HG03342 (cell line): ENCODE results near the gene SLC2A13.
"Not testable (repeated sequence)": the region's sequence is repeated elsewhere in the genome, so short reads cannot be mapped to it uniquely, and the experiment has no call there.

Experiments used
- ATAC-seq: cut with Tn5 transposase; IDR thresholded peaks from one replicate; pipeline ENCODE4 v1.9.1; 2021; ENCODE audit warnings: mild to moderate bottlenecking, moderate library complexity; ENCODE audit not compliant: unreplicated experiment

Gene SLC2A13

DNA sequence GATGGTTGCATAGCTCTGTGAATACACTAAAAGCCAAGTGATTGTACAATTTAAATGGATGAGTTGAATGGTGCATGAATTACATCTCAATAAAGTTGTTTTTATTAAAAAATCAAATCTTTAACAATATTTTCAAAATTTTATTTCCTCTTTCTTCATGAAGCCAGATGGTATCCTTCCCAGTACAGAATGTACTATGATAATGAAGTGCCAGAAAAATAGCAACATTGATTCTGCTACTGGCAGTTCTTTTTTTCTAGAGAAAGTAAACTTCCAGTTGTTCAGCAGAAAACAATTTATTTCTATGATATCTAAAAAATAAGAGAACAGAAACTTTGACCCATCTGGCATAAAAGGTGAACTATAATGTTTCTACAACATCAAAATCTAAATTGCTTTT is 61.5 kb downstream of the SLC2A13 start:
- no peak for ATAC-seq

DNA sequence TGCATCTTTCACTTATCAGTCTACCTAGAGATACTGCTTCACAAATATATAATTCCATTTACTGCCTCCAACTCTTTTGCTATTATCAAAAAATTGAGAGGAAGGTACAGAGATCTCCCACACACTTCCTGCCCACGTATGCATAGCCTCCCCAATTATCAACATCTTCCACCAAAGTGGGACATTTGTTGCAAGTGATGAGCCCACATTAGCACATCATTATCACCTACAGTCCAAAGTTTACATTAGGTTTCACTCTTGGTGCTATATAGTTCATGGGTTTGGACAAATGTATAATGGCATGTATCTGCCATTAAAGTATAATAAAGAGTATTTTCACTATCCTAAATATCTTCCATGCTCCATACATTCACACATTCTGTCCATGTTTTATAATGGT is 66.3 kb downstream of the SLC2A13 start:
- ATAC-seq: no peak

DNA sequence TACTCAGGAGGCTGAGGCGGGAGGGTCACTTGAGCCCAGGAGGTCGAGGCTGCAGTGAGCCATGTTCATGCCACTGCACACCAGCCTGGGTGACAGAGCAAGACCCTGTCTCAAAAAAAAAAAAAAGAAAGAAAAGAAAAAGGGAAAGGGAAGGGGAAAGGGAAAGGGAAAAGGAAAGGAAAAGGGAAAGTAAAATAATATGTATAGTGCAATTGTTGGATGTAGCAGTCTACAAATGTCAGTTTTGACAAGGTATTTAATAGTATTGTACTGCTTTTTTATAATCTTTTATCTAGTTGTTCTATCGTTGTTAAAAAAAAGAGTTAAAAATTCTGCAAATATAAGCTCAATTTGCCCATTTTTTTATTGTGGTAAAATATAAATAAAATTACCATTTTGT is 67.3 kb downstream of the SLC2A13 start:
- ATAC-seq: no peak

DNA sequence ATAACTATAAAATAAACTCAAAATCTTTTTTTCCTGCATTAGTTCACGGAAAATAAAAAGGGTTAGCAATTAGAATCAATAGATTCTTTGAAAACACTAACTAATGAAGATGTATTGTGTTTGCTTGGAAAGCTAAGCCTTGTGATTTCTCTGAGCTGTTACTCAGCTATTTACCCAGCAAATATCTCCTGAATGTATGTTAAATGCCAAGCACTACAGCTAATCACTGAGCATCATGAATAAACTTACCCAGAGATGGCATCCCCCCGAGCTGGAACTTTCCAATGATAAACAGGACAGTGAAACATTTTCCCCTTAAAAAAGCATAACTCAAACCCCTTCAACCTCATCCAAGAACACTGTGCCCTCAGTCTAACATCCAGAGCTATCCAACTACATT is 71.2 kb downstream of the SLC2A13 start:
- no peak for ATAC-seq

DNA sequence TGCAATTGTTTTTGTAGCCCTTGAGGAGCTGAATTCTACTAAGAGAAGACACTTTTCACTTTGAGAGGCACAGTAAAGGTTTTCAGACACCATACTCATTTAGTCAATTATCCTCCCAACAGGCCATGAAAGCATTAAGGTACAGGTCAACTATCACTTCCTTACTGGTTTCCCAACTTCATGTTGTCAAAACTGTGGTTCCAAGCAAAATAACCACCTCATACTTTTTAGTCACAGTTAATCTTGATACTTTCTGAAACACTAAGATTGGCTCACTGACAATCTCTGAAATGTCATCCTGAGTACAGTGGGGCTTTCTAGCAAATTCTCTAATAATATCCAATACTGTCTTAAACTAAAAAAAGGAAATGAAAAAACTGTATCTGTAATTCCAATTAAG is 71.7 kb downstream of the SLC2A13 start:
- no peak for ATAC-seq

DNA sequence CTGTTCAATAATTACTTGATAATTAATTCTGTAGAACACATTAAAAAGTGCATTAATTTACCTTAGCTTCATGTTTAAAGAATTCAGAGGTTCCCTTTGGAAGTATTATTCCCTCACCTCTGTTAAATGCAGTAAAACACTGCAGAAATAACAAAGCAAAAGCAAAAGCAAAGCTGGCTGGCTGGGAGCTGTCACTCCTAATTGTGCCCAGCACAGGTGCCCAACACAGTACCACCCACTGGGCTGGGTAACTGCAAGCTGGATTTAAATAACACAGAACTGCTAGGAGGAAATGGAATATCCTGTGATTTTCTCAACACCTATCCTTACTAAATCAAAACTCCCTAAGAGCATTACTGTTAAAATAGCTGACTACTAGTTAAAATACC is 72.6 kb downstream of the SLC2A13 start:
- no peak for ATAC-seq

DNA sequence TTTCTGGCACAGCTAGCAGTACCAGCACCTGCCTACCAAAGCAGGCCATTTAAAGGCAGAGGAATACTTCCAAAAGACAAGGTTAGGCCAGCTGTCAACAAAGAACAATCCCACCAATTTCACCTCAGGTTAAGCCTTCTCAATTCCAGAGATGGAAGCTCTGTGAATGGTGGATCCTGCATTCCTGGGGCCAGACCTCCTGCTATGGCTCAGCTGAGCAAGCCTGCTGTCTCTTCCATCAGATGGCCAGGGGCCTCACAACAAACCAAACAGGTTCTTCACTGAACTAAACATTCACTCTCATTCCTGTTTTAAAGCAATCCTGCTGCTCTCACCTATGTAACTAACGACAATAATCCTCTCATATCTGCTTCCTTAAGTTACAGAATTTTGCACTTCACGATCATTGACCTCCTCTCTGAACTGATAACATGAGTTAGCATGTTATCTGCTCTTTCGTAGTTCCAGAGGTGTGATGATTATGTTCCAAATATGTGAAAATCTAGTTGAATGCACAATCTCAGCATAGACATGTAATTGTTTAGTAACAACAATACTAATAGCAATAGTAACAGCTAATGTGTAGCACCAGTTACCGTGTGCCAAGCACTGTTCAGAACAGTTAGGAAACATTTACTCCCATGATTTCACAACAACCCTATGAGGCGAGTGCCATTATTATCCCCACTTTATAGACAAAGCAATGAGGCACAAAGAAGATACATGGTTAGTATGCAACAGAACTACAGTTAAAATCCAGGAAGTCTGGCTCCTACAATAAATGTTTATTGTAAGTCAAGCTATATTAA is 73.2 kb downstream of the SLC2A13 start:
- no peak for ATAC-seq

DNA sequence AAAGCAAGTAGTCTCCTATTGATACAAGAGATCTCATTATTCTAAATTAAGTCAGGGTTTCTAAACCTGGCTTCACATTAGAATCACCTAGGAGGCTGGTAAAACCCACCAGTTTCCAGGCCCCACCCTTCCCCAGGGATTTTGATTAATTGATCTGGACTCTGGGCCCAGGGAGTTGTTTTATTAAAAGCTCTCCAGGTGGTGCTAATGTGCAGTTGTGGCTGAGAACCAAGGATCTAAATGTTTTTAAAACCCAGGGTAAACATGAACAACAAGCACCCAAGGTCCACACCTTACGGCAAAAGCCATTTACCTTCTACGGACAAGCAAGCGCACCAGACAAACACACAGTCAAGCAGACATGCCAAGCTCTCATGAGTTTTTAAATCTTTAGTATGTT is 73.9 kb downstream of the SLC2A13 start:
- no peak for ATAC-seq

DNA sequence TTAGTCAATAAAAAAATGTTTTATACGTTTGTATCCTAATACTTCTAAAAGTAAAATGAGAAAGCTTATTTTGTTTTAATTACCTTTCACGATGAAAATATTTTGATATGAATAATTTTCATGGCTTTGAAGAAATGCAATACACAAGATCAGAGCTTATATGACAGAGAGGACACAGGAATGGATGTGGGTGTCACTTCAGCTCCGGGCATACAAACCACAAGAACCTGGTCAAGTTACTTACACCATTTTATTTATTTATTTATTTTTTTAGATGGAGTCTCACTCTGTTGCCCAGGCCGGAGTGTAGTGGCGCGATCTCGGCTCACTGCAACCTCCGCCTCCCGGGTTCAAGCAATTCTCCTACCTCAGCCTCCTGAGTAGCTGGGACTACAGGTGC is 74.9 kb downstream of the SLC2A13 start:
- ATAC-seq: not testable (repeated sequence)

DNA sequence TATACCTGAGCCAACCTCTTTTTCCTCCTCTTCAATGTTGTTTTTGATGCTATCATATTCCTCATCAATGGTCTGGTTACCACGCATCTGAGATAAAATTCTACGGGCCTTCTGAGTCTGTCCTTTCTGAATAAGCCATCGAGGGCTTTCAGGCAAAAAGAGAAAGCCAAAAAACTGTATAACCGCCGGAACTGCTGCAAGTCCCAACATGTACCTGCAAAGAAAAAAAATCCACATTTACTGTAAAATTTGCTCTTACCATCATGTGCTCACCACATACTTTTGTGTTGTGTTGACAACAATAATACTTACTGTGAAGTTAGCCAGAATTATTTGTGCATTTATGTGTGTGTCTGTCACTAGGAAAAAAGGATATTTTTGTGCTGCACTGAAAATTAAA is 77.6 kb downstream of the SLC2A13 start:
- ATAC-seq: no peak

DNA sequence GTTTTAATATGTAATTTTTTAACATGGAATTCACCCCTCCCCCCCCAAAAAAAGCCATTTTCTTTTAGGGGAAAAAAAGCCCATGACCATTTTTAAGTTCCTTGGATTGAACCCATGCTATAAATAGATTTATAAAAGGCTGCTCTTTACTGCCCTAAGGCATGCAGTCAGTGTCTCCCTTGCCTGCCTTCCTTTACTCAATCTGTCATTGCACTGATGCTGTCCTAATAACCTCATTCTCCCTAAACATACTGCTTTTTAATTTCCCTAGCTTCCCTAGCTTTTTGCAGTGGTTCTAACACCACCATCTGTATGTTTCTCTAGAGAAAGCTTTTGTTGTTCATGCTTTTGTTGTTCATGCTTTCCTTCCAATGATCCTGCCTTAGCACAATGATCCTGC is 83.0 kb downstream of the SLC2A13 start:
- ATAC-seq: no peak

DNA sequence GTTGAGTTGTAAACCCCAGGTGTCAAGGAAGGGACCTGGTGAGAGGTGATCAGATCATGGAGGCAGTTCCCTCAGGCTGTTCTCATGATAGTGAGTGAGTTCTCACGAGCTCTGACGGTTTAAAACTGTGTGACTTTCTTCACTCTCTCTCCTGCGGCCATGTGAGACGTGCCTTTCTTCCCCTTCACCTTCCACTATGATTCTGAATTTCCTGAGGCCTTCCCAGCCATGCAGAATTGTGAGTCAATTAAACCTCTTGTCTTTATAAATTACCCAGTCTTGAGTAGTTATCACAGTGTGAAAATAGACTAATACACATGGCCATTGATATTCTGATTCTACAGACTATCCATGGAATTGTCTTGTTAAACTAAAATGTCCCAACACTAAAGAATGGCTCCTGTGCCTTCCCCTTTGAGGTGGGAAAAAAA is 85.6 kb downstream of the SLC2A13 start:
- ATAC-seq: no peak

DNA sequence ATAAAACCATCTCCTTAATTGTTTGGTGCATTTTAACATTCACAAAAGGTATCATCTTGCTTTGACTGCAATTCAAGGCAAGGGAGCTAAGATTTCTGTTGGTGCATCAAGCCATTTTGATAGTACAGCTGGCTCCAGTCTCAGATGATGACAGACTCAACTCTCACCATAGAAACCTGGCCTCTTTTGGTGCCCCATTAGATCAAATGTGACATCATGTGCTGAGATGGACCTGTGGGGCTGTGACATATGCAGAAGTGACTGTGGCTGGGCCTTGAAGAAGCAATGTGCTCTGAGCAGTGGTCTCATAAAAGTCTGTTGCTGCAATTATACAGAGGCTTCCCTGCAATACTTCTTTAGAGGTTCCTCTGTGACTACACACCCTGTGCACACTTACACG is 88.4 kb downstream of the SLC2A13 start:
- ATAC-seq: no peak

DNA sequence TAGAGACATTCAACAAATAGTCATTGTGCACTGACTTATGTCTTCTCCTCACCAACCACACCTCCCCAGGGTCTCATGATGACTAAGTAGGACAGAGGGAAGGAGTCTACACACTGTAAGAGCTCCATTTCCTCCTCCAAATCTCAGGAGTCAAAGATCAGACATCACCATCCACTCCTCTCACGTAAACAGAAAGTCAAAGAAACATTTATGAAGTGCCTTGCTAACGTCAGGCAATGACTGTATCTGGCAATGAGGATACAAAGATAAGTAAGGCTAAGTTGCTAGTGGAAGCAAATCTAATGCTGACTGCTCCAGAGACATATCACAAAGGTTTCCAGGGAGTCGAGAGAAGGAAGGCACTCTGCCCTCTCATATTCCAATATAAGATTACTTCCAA is 88.9 kb downstream of the SLC2A13 start:
- no peak for ATAC-seq

DNA sequence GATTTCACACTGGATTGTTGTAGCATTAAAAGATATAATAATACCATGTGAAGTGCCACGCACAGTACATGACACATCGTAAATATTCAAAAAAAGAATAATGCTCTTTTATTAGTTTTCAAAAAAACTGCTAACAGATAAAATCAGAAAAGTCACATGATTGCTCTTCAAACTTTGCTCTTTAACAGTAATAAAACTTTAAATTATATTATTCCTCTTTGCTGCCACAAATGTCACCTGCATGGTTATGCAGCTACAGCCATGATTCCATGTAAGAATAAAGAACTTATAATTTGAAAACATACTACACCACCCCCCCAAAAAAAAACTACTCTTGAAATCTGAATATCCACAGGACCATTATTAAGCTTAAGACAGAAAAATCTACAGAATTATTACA is 90.0 kb downstream of the SLC2A13 start:
- ATAC-seq: no peak

DNA sequence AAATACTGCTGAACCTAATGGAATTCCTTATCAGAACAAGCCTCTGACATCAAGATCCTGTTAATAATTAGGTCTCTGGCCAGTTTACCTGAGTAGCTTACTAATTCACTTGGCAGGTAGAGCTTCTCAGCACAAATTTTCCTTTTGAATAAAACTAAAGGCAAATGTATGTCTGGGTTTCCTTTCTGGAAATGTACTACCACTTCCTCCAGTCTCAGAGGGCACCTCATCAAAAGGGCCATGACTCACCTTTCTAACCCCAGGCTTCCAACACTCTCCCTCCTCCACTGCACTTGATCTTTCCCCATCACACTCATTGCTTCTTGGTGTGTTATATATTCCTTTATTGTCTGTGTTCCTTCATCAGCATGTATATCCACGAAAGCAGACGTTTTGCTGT is 90.5 kb downstream of the SLC2A13 start:
- no peak for ATAC-seq

DNA sequence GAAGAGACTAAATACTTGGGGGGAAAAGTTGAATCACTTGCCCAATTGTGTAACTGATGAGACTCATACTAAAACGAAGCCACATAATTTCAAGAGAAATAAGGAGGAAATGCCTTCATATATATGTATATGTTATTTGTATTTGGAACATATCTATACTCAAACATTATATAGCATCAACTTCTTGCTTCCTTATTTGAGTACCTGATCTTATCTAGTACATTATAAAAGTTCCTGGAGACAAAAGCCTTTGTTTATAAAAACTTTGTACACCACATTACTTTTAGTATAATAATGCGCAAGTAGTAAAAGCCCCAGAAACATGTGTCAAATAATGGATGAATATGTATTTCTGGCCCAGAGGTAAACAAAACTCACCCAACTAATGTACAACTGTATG is 92.0 kb downstream of the SLC2A13 start:
- no peak for ATAC-seq

DNA sequence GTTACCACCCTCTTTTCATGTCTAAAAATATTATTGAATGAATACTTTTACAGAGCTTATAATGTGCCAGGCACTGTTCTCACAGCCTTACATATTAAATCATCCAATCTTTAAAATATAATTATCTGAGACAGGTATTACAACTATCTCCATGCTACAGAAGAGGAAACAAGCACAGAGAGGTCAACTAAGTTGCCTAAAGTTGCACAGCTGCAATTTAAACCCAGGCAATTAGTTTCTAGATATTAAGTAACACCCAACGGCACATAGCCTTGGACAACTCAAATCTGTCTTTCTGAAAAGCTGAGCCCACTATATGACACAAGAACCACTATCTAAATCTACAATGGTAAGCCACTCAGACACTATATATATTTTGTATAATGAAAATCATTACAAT is 92.6 kb downstream of the SLC2A13 start:
- no peak for ATAC-seq

DNA sequence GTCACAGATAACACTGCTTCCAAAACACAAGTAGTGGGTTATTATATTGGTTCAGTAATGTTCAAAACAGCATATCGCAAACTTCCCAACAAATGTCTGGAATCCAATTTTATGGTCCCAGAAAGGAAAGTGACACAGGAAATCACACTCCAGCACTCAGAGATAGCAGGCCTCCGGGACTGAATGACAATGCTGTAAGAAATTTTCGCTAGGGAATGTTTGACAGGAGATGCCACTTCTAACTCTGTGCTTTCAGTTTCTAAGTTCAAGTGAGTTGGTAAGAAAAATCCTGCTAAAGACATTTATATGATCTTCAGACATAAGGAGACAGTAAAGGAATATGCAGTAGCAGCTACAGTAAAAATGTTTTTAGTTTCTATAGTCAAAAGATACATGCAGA is 93.2 kb downstream of the SLC2A13 start:
- no peak for ATAC-seq

DNA sequence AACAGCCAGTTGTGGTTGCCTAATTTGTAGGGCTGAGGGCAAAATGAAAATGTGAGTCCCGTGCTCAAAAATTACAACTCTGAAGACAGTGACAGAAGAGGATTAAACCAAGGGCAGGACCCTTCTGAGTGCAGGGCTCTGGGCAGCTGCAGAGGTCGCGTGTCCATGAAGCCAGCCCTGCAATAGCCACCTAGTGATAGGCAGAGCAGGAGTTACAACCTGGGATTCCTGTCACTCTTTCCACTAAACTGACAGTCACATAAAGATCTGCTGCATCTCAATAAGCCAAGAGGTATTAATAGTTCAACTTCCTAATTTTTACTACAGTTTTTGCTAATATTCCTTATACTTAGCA is 94.1 kb downstream of the SLC2A13 start:
- peak; percentile 23 for ATAC-seq

DNA sequence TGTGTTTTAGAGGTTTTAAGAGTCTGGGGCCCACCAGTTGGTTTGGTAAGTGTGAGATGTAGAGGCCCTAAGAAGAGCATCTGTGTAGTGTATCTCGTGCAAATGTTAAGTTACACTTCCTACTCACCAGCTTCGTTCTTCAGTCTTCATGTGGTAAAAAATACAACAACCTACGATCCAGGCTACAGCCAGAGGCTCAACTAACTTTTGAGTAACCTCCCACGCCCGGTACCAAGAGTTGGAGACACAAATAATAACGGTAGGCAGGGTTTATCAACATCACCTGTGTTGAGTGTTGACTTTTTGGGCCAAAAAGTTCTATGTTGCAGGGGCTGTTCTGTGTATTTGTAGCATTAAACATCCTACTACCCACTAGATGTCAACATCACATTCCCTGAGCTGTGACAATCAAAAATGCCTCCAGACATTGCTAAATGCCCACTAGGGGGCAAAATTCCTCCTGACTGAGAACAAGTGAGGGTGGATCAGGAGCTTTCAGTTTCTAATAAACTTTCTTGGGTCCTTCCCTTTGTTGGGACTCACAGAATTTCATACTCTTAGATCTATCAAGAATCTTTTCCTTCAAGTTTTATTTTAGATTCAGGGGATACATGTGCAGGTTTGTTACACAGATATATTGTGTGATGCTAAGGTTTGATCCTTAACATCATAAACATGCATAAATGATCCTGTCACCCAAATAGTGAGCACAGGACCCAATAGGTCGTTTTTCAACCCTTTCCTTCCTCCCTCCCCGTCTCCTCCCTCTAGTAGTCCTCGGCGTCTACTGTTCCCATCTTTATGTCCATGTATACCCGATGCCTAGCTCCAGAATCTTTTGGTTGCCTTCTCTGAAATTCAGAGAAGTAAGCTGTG is 94.7 kb downstream of the SLC2A13 start:
- peak; percentile 91 for ATAC-seq
